Endothelial cell of umbilical vein (primary cell): ENCODE measurements around the gene RTBDN. TPM values are rescaled to one million over a fixed set of nuclear protein-coding genes. Genes with fewer than 3 reads are reported as not detected.
"Not testable (repeated sequence)": the region's sequence is repeated elsewhere in the genome, so short reads cannot be mapped to it uniquely, and the experiment has no call there.

ENCODE experiments used
- BruUV-seq: library from RNA; stranded (reverse); fragments of 400-500 nt; replicated peaks from 2 replicates; lab custom pipeline; 2021; lab: Mats Ljungman, UMichigan
- CTCF ChIA-PET: fragments of 300-600, 350-600 bp; sonication (Branson Sonifier 250); formaldehyde crosslinking; loops from one replicate; lab custom pipeline; 2021; ENCODE audit warnings: antibody characterized with exemption, inconsistent platforms; lab: Charles Lee
- POLR2A ChIA-PET: fragments of 300-600, 350-600 bp; sonication (Branson Sonifier 250); formaldehyde crosslinking; loops from one replicate; lab custom pipeline; 2021; ENCODE audit warnings: antibody characterized with exemption, inconsistent platforms; lab: Charles Lee
- DNase-seq: peaks from one replicate; pipeline ENCODE4 v3.0.0-alpha.2; 2011; ENCODE audit warnings: low read depth, low spot score
- FAIRE-seq: peaks from 2 replicates; lab custom pipeline; 2011; peaks lifted over from hg19 to GRCh38; lab: Jason Lieb, UNC
- H2AFZ ChIP-seq: 2 replicates; pipeline ENCODE4 v1.6.0; 2012; ENCODE audit warnings: low read depth, low read length, control low read depth, inconsistent platforms
- H3K27ac ChIP-seq: 2 replicates; pipeline ENCODE4 v1.5.1; 2011; ENCODE audit warnings: low read depth, mild to moderate bottlenecking, control low read depth, low read length, moderate library complexity; ENCODE audit not compliant: insufficient read depth
- H3K27me3 ChIP-seq, 2 experiments: 2 replicates each; pipeline versions ENCODE4 v1.6.0 to v1.6.1; 2011; ENCODE audit warnings: low read length in 2 of 2, mixed read lengths in 1 of 2; ENCODE audit not compliant: control insufficient read depth in 2 of 2, insufficient read depth in 2 of 2
- H3K36me3 ChIP-seq, 2 experiments: 2 replicates in 1 of 2; 3 replicates in 1 of 2; pipeline ENCODE4 v1.5.1; 2011; ENCODE audit warnings: low read length in 2 of 2, mild to moderate bottlenecking in 1 of 2, moderate library complexity in 1 of 2; ENCODE audit not compliant: control insufficient read depth in 2 of 2, insufficient read depth in 2 of 2; ENCODE audit errors: extremely low read depth in 1 of 2
- H3K4me1 ChIP-seq: 3 replicates; pipeline ENCODE4 v1.5.1; 2011; ENCODE audit warnings: mild to moderate bottlenecking, low read length; ENCODE audit not compliant: control insufficient read depth, insufficient read depth; ENCODE audit errors: extremely low read depth
- H3K4me2 ChIP-seq: 2 replicates; pipeline ENCODE4 v1.6.1; 2011; ENCODE audit warnings: low read length, control low read depth, mixed read lengths; ENCODE audit not compliant: insufficient read depth
- H3K4me3 ChIP-seq, 3 experiments: fragments of 200-600 bp in 1 of 3; sonication (generic), shearing (Covaris generic) in 1 of 3; replicated peaks in 1 of 3; 2 replicates each; pipeline ENCODE4 v1.5.1; 2011 to 2016; ENCODE audit warnings: control low read depth in 3 of 3, low read length in 3 of 3, mild to moderate bottlenecking in 2 of 3, inconsistent platforms in 1 of 3, low read depth in 1 of 3, moderate library complexity in 1 of 3; ENCODE audit not compliant: insufficient read depth in 1 of 3
- H3K79me2 ChIP-seq: 2 replicates; pipeline ENCODE4 v1.6.0; 2012; ENCODE audit warnings: low read length, inconsistent platforms; ENCODE audit not compliant: control insufficient read depth, insufficient read depth
- H3K9ac ChIP-seq: replicated peaks from 2 replicates; pipeline ENCODE3; 2011; ENCODE audit warnings: low read length, control low read depth; ENCODE audit not compliant: insufficient read depth; ENCODE audit errors: extremely low read depth
- H3K9me1 ChIP-seq: replicated peaks from 3 replicates; pipeline ENCODE4 v1.6.0; 2011; ENCODE audit warnings: mild to moderate bottlenecking, low read length; ENCODE audit not compliant: control insufficient read depth, insufficient read depth; ENCODE audit errors: extremely low read depth
- H3K9me3 ChIP-seq: replicated peaks from 2 replicates; pipeline ENCODE4 v1.5.1; 2012; ENCODE audit warnings: low read length, inconsistent platforms; ENCODE audit not compliant: control insufficient read depth, insufficient read depth
- H4K20me1 ChIP-seq: replicated peaks from 2 replicates; pipeline ENCODE3; 2011; ENCODE audit warnings: mild to moderate bottlenecking, low read length; ENCODE audit not compliant: control insufficient read depth, insufficient read depth; ENCODE audit errors: extremely low read depth
- CTCF ChIP-seq, 2 donors: IDR thresholded peaks; 1 replicate in 1 of 2; 2 replicates in 1 of 2; pipeline ENCODE4 v1.5.1; 2011; ENCODE audit warnings: low read length in 2 of 2, mild to moderate bottlenecking in 2 of 2, moderate library complexity in 2 of 2, control low read depth in 1 of 2, inconsistent platforms in 1 of 2, low read depth in 1 of 2; ENCODE audit not compliant: insufficient read depth in 1 of 2; ENCODE audit errors: extremely low read depth in 1 of 2
- GATA2 ChIP-seq: IDR thresholded peaks from 2 replicates; pipeline ENCODE4 v1.7.0; 2011; ENCODE audit warnings: low read depth, mild to moderate bottlenecking, moderate library complexity, mixed read lengths, low read length; ENCODE audit not compliant: insufficient read length, insufficient read depth
- dilution Hi-C: fragments of 300-500 bp; cut with MboI; formaldehyde crosslinking; loops from one replicate; pipeline ENCODE4 v1.15.0; 2019; ENCODE audit warnings: low sequenced_read_pairs; ENCODE audit not compliant: extremely low pct_ligation_motif_present
- intact Hi-C: fragments of 100-400 bp; cut with micrococcal nuclease; formaldehyde crosslinking; loops from one replicate; pipeline ENCODE4 v1.10.0; 2022
- polyA plus RNA-seq, 4 experiments: library from polyadenylated mRNA; depleted of rRNA in 3 of 4; stranded (reverse) in 3 of 4; unstranded in 1 of 4; fragments of >200 nt; gene quantifications; 2 replicates each; pipeline versions ENCODE4 v1.2.1 to v1.2.3, GENCODE V29; 2011 to 2012; ENCODE audit warnings: missing spikeins in 1 of 4
- total RNA-seq: library from RNA; stranded (reverse); gene quantifications from 2 replicates; pipeline ENCODE4 v1.2.3, GENCODE V29; 2021

RTBDN gene
- total and polyA plus RNA-seq, 2 donors (not counting 3 experiments of a cell fraction or from before 2014, with no cell fraction given) = not detected

GRCh38 chr19:12825254-12826131, 8.9 kb downstream of the RTBDN start:
- H3K9me1 ChIP-seq = no peaks in the 10 kb centered on the region
- peak; percentile 28 for FAIRE-seq
- no peaks in the 10 kb centered on the region for H3K79me2 ChIP-seq
- no peak overlapping the region for H3K4me2 ChIP-seq
- no peak overlapping the region for H3K27ac ChIP-seq
- no peaks in the 10 kb centered on the region for H3K36me3 ChIP-seq
- no peaks in the 10 kb centered on the region for H3K4me1 ChIP-seq
- dilution Hi-C loops = no loop called here
- BruUV-seq = no TSS peak
- intact Hi-C loops = no loop called here
- H3K4me3 ChIP-seq = no peak overlapping the region
- peak; percentile 43 for DNase-seq
- TF ChIP-seq CTCF (IDR thresholded peaks at IDR 0.05; ENCODE audit: extremely low read depth in 1 of 2, insufficient read depth in 1 of 2, low read depth in 1 of 2, low read length in 2 of 2) (peak; percentile 39 to 66), GATA2 (no peak)
- no peaks in the 10 kb centered on the region for H3K27me3 ChIP-seq
- POLR2A ChIA-PET = no interaction called here
- CTCF ChIA-PET = interaction anchor here (0.5 to 2.5 kb wide), 7 partner anchors 9 to 64 kb away, joined by 3 to 11 read pairs (median 6); partner anchors contain the start of gene RTBDN
- H2AFZ ChIP-seq = peak overlapping the region; percentile 87
- no peak overlapping the region for H3K9ac ChIP-seq
- H4K20me1 ChIP-seq = no peaks in the 10 kb centered on the region
- no peaks in the 10 kb centered on the region for H3K9me3 ChIP-seq

- no peaks in the 10 kb centered on the region for H3K79me2 ChIP-seq
- no peak overlapping the region for H3K9ac ChIP-seq
- intact Hi-C loops = no loop called here
- TF ChIP-seq CTCF (IDR thresholded peaks at IDR 0.05; ENCODE audit: extremely low read depth in 1 of 2, insufficient read depth in 1 of 2, low read depth in 1 of 2, low read length in 2 of 2) = no peak
- DNase-seq = no peak
- H3K36me3 ChIP-seq = no peaks in the 10 kb centered on the region
- no peak overlapping the region for H3K27ac ChIP-seq
- no peaks in the 10 kb centered on the region for H3K9me1 ChIP-seq
- ChIA-PET CTCF (interaction anchor here (1.1 to 1.2 kb wide), 2 partner anchors 23 to 26 kb away, joined by 3 to 7 read pairs; no protein-coding TSS in a partner anchor), POLR2A (no interaction called here)
- H3K27me3 ChIP-seq = no peaks in the 10 kb centered on the region
- no peaks in the 10 kb centered on the region for H4K20me1 ChIP-seq
- H2AFZ ChIP-seq = no peak overlapping the region
- BruUV-seq = no TSS peak
- dilution Hi-C loops = no loop called here
- no peaks in the 10 kb centered on the region for H3K4me1 ChIP-seq
- FAIRE-seq = no peak
- H3K4me3 ChIP-seq = no peak overlapping the region
- H3K4me2 ChIP-seq = no peak overlapping the region
- H3K9me3 ChIP-seq = no peaks in the 10 kb centered on the region
These were observed 12.6 kb downstream of the RTBDN start for GRCh38 chr19:12821761-12822160.

- H3K4me3 ChIP-seq, FAIRE-seq, H3K4me2 ChIP-seq, POLR2A ChIA-PET, H3K27me3 ChIP-seq, H3K9ac ChIP-seq, H3K4me1 ChIP-seq, dilution Hi-C loops, H3K27ac ChIP-seq, H3K9me1 ChIP-seq, intact Hi-C loops, DNase-seq, H3K79me2 ChIP-seq, H4K20me1 ChIP-seq, H3K9me3 ChIP-seq, H2AFZ ChIP-seq, BruUV-seq, H3K36me3 ChIP-seq: not testable (repeated sequence)
- CTCF ChIA-PET = interaction anchor here (1.0 to 7.0 kb wide), 2 partner anchors 30 to 52 kb away, joined by 3 to 30 read pairs; no protein-coding TSS in a partner anchor
These were observed 16.6 kb downstream of the RTBDN start for GRCh38 chr19:12817810-12818209.
